ENCODE measurements around the gene FCRL5. TPM values are rescaled to one million over a fixed set of nuclear protein-coding genes. Genes with fewer than 3 reads are reported as not detected.
"Not testable (repeated sequence)": the region's sequence is repeated elsewhere in the genome, so short reads cannot be mapped to it uniquely, and the experiment has no call there.

Gene FCRL5
- total RNA-seq, 1 experiment from 2014 or later = not detected

GRCh38 chr1:157488156-157488555 is 64.2 kb downstream of the FCRL5 start:
- DNase-seq (ENCODE audit: low read depth) = no peak

GRCh38 chr1:157487504-157487903 is 64.8 kb downstream of the FCRL5 start:
- DNase-seq (ENCODE audit: low read depth) = no peak

GRCh38 chr1:157487096-157487495 is 65.2 kb downstream of the FCRL5 start:
- DNase-seq (ENCODE audit: low read depth) = no peak

- not testable (repeated sequence) for DNase-seq (ENCODE audit: low read depth)
These were observed 65.9 kb downstream of the FCRL5 start for GRCh38 chr1:157486400-157486799.

- no peak for DNase-seq (ENCODE audit: low read depth)
These were observed 66.5 kb downstream of the FCRL5 start for GRCh38 chr1:157485793-157486192.

GRCh38 chr1:157484573-157484972 is 67.7 kb downstream of the FCRL5 start:
- no peak for DNase-seq (ENCODE audit: low read depth)

GRCh38 chr1:157483635-157484034 is 68.7 kb downstream of the FCRL5 start:
- no peak for DNase-seq (ENCODE audit: low read depth)

- no peak for DNase-seq (ENCODE audit: low read depth)
These were observed 69.6 kb downstream of the FCRL5 start for GRCh38 chr1:157482717-157483116.

- no peak for DNase-seq (ENCODE audit: low read depth)
These were observed 70.1 kb downstream of the FCRL5 start for GRCh38 chr1:157482174-157482573.

GRCh38 chr1:157478030-157478429 is 74.3 kb downstream of the FCRL5 start:
- DNase-seq (ENCODE audit: low read depth) = no peak

- DNase-seq (ENCODE audit: low read depth) = no peak
These were observed 74.9 kb downstream of the FCRL5 start for GRCh38 chr1:157477419-157477818.

GRCh38 chr1:157472959-157473358 is 79.4 kb downstream of the FCRL5 start:
- DNase-seq (ENCODE audit: low read depth) = no peak

- no peak for DNase-seq (ENCODE audit: low read depth)
These were observed 80.1 kb downstream of the FCRL5 start for GRCh38 chr1:157472056-157472701.

- no peak for DNase-seq (ENCODE audit: low read depth)
These were observed 80.8 kb downstream of the FCRL5 start for GRCh38 chr1:157471531-157471930.

- DNase-seq (ENCODE audit: low read depth) = no peak
These were observed 82.3 kb downstream of the FCRL5 start for GRCh38 chr1:157469752-157470675.

- no peak for DNase-seq (ENCODE audit: low read depth)
These were observed 83.0 kb downstream of the FCRL5 start for GRCh38 chr1:157469300-157469699.

- no peak for DNase-seq (ENCODE audit: low read depth)
These were observed 86.3 kb downstream of the FCRL5 start for GRCh38 chr1:157466011-157466410.

Other genes starting within 250 kb of the FCRL5 start
- not detected in 2 replicates for gene FCRL4, start 45.6 kb upstream of the FCRL5 start, total RNA-seq (2014; rRNA removed; shearing (Covaris generic))
- 0.03 and 0.18 TPM in 2 replicates for gene FCRL3, start 148.3 kb upstream of the FCRL5 start, total RNA-seq (2014; rRNA removed; shearing (Covaris generic))
- gene FCRL2, start 224.6 kb upstream of the FCRL5 start, total RNA-seq (2014; rRNA removed; shearing (Covaris generic)) = not detected in 2 replicates

Measured in HT1080 (cell line).